ENCODE results near the gene USP22. TPM values are rescaled to one million over a fixed set of nuclear protein-coding genes. Genes with fewer than 3 reads are reported as not detected.

USP22 gene
- polyA plus RNA-seq, 3 donors: 20.4 to 69.9 (median 27.3) TPM

DNA sequence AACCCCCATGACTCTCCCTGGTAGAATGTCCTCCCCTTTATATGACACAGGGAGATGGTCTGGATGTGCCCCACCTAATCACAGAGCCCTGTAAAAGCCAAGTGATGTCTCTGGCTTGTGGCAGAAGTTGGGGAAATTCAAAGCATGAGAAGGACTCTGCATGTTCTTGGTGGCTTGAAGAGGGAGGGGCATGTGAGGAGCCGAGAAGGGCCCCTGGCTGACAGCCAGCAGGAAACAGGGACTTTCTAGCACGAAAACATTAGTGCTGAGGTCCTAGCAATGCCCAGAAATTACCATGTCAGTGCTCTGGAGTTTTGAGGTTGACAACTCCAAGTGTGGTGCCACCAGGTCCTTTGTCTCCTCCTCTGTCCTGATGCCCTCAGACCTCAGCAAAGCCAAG, 75.9 kb downstream of the USP22 start:
- TF ChIP-seq, protein P1, sequence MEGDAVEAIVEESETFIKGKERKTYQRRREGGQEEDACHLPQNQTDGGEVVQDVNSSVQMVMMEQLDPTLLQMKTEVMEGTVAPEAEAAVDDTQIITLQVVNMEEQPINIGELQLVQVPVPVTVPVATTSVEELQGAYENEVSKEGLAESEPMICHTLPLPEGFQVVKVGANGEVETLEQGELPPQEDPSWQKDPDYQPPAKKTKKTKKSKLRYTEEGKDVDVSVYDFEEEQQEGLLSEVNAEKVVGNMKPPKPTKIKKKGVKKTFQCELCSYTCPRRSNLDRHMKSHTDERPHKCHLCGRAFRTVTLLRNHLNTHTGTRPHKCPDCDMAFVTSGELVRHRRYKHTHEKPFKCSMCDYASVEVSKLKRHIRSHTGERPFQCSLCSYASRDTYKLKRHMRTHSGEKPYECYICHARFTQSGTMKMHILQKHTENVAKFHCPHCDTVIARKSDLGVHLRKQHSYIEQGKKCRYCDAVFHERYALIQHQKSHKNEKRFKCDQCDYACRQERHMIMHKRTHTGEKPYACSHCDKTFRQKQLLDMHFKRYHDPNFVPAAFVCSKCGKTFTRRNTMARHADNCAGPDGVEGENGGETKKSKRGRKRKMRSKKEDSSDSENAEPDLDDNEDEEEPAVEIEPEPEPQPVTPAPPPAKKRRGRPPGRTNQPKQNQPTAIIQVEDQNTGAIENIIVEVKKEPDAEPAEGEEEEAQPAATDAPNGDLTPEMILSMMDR (IDR thresholded peaks at IDR 0.05): no peak
- Histone ChIP-seq H3K27ac (ENCODE audit: low read depth in 1 of 2, low read length in 2 of 2) (no peak overlapping the region), H3K27me3 (ENCODE audit: control insufficient read depth in 2 of 2, insufficient read depth in 2 of 2, low read length in 2 of 2) (no peaks in the 10 kb centered on the region), H3K4me3 (replicated peaks in 1 of 3; ENCODE audit: low read depth in 2 of 3, low read length in 3 of 3) (no peak overlapping the region), H3K4me2 (replicated peaks; ENCODE audit: extremely low read depth, low read length, poor library complexity, severe bottlenecking) (no peak overlapping the region), H2AFZ (ENCODE audit: insufficient read depth, low read depth, low read length, poor library complexity, severe bottlenecking) (no peak overlapping the region), H3K9me3 (replicated peaks in 1 of 2; ENCODE audit: control insufficient read depth in 1 of 2, insufficient read depth in 1 of 2, low read length in 2 of 2) (no peaks in the 10 kb centered on the region), H3K4me1 (ENCODE audit: control insufficient read depth in 1 of 2, insufficient read depth in 2 of 2, low read length in 2 of 2) (no peaks in the 10 kb centered on the region), H3K36me3 (replicated peaks in 1 of 2; ENCODE audit: control insufficient read depth in 1 of 2, insufficient read depth in 2 of 2, low read length in 2 of 2) (no peaks in the 10 kb centered on the region), H3K79me2 (ENCODE audit: insufficient read depth, low read length) (no peaks in the 10 kb centered on the region), H4K20me1 (ENCODE audit: insufficient read depth, low read length) (no peaks in the 10 kb centered on the region), H3K9ac (ENCODE audit: insufficient read depth, low read length, poor library complexity, severe bottlenecking) (no peak overlapping the region)
- no peak for DNase-seq
- intact Hi-C loops (cut with micrococcal nuclease): no loop called here
- Mint-ChIP-seq H3K4me1 (no peaks in the 10 kb centered on the region), H3K9me3 (no peaks in the 10 kb centered on the region), H3K27ac (no peak overlapping the region), H3K27me3 (ENCODE audit: low read depth in 3 of 3) (peaks cover 4 to 8% (median 6%) of the 10 kb centered on the region in 3 donors), H3K4me3 (no peak overlapping the region), H3K36me3 (no peaks in the 10 kb centered on the region)
- 0% methylated on average over 2 of the region's 2 CpGs for WGBS (ENCODE audit: insufficient coverage)

- no CpG with 5 or more reads among the region's 1 CpG for WGBS (ENCODE audit: insufficient coverage)
- no peak for DNase-seq
- H3K36me3 ChIP-seq (replicated peaks in 1 of 2; ENCODE audit: control insufficient read depth in 1 of 2, insufficient read depth in 2 of 2, low read length in 2 of 2): no peaks in the 10 kb centered on the region
- peaks cover 4 to 8% (median 4%) of the 10 kb centered on the region in 3 donors for H3K27me3 Mint-ChIP-seq (ENCODE audit: low read depth in 3 of 3)
- no peaks in the 10 kb centered on the region for H3K79me2 ChIP-seq (ENCODE audit: insufficient read depth, low read length)
- TF ChIP-seq, protein P1 (IDR thresholded peaks at IDR 0.05): no peak
- no peaks in the 10 kb centered on the region for H4K20me1 ChIP-seq (ENCODE audit: insufficient read depth, low read length)
- H3K9me3 Mint-ChIP-seq: no peaks in the 10 kb centered on the region
- H3K4me1 ChIP-seq (ENCODE audit: control insufficient read depth in 1 of 2, insufficient read depth in 2 of 2, low read length in 2 of 2): no peaks in the 10 kb centered on the region
- intact Hi-C loops (cut with micrococcal nuclease): no loop called here
- H3K4me3 ChIP-seq (replicated peaks in 1 of 3; ENCODE audit: low read depth in 2 of 3, low read length in 3 of 3): no peak overlapping the region
- H3K27me3 ChIP-seq (ENCODE audit: control insufficient read depth in 2 of 2, insufficient read depth in 2 of 2, low read length in 2 of 2): no peaks in the 10 kb centered on the region
- no peak overlapping the region for H3K27ac ChIP-seq (ENCODE audit: low read depth in 1 of 2, low read length in 2 of 2)
- no peak overlapping the region for H3K27ac Mint-ChIP-seq
- no peaks in the 10 kb centered on the region for H3K9me3 ChIP-seq (replicated peaks in 1 of 2; ENCODE audit: control insufficient read depth in 1 of 2, insufficient read depth in 1 of 2, low read length in 2 of 2)
- no peaks in the 10 kb centered on the region for H3K4me1 Mint-ChIP-seq
- no peak overlapping the region for H3K9ac ChIP-seq (ENCODE audit: insufficient read depth, low read length, poor library complexity, severe bottlenecking)
- no peak overlapping the region for H3K4me3 Mint-ChIP-seq
- H2AFZ ChIP-seq (ENCODE audit: insufficient read depth, low read depth, low read length, poor library complexity, severe bottlenecking): no peak overlapping the region
- H3K4me2 ChIP-seq (replicated peaks; ENCODE audit: extremely low read depth, low read length, poor library complexity, severe bottlenecking): no peak overlapping the region
- no peaks in the 10 kb centered on the region for H3K36me3 Mint-ChIP-seq
Measured at GRCh38 chr17:20965492-20965891, 77.3 kb downstream of the USP22 start.

Measured in CD14-positive monocyte (primary cell).